Peyer's patch (tissue), 4 donors: ENCODE results near the gene ESYT2.

Experiments
- CTCF ChIP-seq, 6 experiments: fragments of 450-650 bp in 4 of 6; fragments of 200-600 bp in 2 of 6; sonication (generic) in 1 of 6; IDR thresholded peaks; one replicate each; pipeline ENCODE4 v1.5.1; 2017 to 2019; ENCODE audit warnings: antibody characterized with exemption in 6 of 6, mild to moderate bottlenecking in 3 of 6, moderate library complexity in 1 of 6
- POLR2A ChIP-seq, 2 donors: fragments of 450-650 bp; IDR thresholded peaks; one replicate each; pipeline ENCODE4 v1.5.1; 2017; ENCODE audit warnings: antibody characterized with exemption in 2 of 2, mild to moderate bottlenecking in 2 of 2, moderate library complexity in 2 of 2

- TF ChIP-seq CTCF (IDR thresholded peaks at IDR 0.05) (no peak), POLR2A (IDR thresholded peaks at IDR 0.05) (no peak)
Observed at GRCh38 chr7:158811461-158811860, 17.8 kb downstream of the ESYT2 start.
